ENCODE measurements around the gene ANXA2R. TPM values are rescaled to one million over a fixed set of nuclear protein-coding genes. Genes with fewer than 3 reads are reported as not detected.

The ANXA2R gene
- total and polyA plus RNA-seq, 2 of the 13 experiments (the other 11 are each of a cell fraction or from before 2014, with no cell fraction given) = 0.95 to 1.3 TPM

DNA sequence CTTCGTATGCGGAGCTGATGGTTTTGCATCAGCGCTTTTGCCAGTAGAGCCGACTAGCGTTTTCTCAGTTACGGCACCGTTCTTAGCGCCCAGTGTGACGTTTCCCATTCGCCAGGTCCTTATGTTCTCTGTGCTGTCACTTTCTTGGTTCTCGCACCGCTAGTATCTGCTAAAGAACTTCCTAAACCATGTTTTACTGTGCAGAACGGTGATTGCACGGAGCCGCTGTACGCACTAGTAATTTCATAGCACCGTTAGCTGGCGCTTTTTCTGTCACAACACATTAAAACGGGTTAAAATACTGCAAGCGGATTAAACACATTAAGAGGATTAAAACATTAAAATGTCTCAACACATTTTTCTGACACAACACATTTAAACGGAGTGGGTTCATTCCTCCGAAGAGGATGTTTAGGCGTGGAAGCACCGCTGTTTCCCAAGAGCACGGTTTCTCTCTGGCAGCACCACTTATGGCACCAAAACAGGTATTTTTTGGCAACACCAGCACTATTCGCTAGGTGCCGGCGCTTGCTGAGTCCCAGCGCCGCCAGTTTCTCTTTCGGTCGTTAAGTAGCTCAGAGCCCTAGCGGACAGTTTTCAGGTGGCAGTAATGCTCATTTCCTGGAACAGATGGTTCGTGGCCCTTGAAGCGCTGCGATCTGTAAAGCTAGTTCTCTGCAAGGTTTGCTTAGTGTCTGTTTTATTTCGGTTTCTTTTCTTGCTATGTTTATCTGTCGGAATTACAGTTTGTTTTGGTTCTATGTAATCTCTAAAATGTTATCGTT, 20.3 kb downstream of the ANXA2R start (continued):
- TF ChIP-seq MED8 (CRISPR knock-in tag; IDR thresholded peaks at IDR 0.05; ENCODE audit: insufficient replicate concordance) = no peak
- peak; percentile 25; the same call in 1 of the 2 replicates for TF ChIP-seq IKZF5 (CRISPR knock-in tag; IDR thresholded peaks at IDR 0.05)
- TF ChIP-seq NR0B2 (CRISPR knock-in tag; IDR thresholded peaks at IDR 0.05) = no peak
- no peak for TF ChIP-seq FOXO4 (CRISPR knock-in tag; conservative IDR thresholded peaks at IDR 0.05)
- TF ChIP-seq MIER2 (CRISPR knock-in tag; IDR thresholded peaks at IDR 0.05) = no peak
- no peak for TF ChIP-seq MTA3 (CRISPR knock-in tag; IDR thresholded peaks at IDR 0.05)
- no peak for TF ChIP-seq ZNF569 (CRISPR knock-in tag; IDR thresholded peaks at IDR 0.05; ENCODE audit: borderline replicate concordance)
- TF ChIP-seq KLF13 (CRISPR knock-in tag; IDR thresholded peaks at IDR 0.05) = no peak
- TF ChIP-seq LRRFIP1 (CRISPR knock-in tag; conservative IDR thresholded peaks at IDR 0.05) = no peak
- TF ChIP-seq NFIC (IDR thresholded peaks at IDR 0.05; ENCODE audit: low read length) = peak; percentile 20; the same call in 1 of the 2 replicates
- no peak for TF ChIP-seq HHEX (CRISPR knock-in tag; IDR thresholded peaks at IDR 0.05)
- TF ChIP-seq SP4 (CRISPR knock-in tag; IDR thresholded peaks at IDR 0.05) = no peak
- TF ChIP-seq CAMTA2 (CRISPR knock-in tag; IDR thresholded peaks at IDR 0.05; ENCODE audit: borderline replicate concordance) = no peak
- no peak for TF ChIP-seq KDM1A (CRISPR knock-in tag; IDR thresholded peaks at IDR 0.05)
- TF ChIP-seq IRF1 (CRISPR knock-in tag; IDR thresholded peaks at IDR 0.05; ENCODE audit: low read depth) = no peak
- TF ChIP-seq ZBTB34 (CRISPR knock-in tag; IDR thresholded peaks at IDR 0.05) = peak; percentile 99
- TF ChIP-seq NPAS2 (CRISPR knock-in tag; IDR thresholded peaks at IDR 0.05; ENCODE audit: borderline replicate concordance) = no peak
- TF ChIP-seq SRY (CRISPR knock-in tag; IDR thresholded peaks at IDR 0.05) = 0 out of 2 replicates have a peak, but pooled peaks have one; percentile 38
- no peak for TF ChIP-seq ZNF510 (CRISPR knock-in tag; IDR thresholded peaks at IDR 0.05; ENCODE audit: low read depth)
- TF ChIP-seq FOXA3 (CRISPR knock-in tag; IDR thresholded peaks at IDR 0.05) = no peak; the same call in 1 of the 2 replicates
- TF ChIP-seq KAT7 (CRISPR knock-in tag; IDR thresholded peaks at IDR 0.05; ENCODE audit: borderline replicate concordance) = 0 out of 2 replicates have a peak, but pooled peaks have one; percentile 42
- TF ChIP-seq ETV5 (CRISPR knock-in tag; IDR thresholded peaks at IDR 0.05; ENCODE audit: borderline replicate concordance) = peak; percentile 23; the same call in 1 of the 2 replicates
